Measurements from ENCODE around the gene MYCN. TPM values are rescaled to one million over a fixed set of nuclear protein-coding genes. Genes with fewer than 3 reads are reported as not detected.
"Not testable (repeated sequence)": the region's sequence is repeated elsewhere in the genome, so short reads cannot be mapped to it uniquely, and the experiment has no call there.

Gene MYCN
- total RNA-seq, 1 experiment from 2014 or later = 68.3 TPM

DNA sequence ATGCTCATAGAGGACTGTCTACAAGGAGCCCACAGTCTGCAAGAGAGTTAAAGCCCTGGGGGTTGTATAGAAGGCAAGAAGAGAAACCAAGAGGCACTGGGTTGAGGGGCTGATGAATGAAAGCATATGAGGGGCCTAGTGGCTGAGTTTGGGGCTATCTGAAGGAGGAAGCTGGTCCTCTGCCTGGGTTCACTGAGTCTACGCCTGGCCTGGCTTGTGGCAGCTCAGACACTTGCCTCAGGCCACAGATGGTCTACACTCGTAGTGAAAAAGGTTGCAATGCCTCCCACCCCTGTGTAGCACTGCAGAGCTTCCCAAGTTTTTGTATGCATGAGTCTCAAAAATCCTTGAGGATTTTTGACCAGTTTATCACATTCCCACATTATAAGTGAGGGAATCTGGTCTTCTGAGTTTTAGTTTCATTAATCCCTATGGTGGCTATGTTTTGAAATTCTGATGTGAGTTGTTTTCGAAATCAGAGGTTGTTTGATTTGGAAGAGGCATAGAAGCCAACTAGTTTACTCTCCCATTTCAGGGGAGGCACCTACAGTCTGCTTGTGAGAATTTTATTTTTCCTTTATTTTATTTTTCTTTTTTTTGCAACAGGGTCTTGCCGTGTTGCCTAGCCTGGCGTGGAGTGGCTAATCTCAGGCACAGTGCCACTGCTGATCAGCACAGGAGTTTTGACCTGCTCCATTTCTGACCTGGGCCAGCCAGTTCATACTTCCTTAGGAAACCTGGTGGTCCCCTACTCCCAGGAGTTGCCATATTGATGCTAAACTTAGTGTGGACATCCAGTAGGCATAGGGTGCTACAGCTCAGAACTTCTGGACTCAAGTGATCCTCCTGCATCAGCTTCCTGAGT, 10.0 kb downstream of the MYCN start:
- H3K36me3 Mint-ChIP-seq = peaks cover 30% of the 10 kb centered on the region
- TF ChIP-seq MYBL2 (CRISPR knock-in tag; IDR thresholded peaks at IDR 0.05) (no peak), TP53 (CRISPR knock-in tag; IDR thresholded peaks at IDR 0.05) (no peak), NR1H2 (CRISPR knock-in tag; IDR thresholded peaks at IDR 0.05) (no peak), USF2 (CRISPR knock-in tag; IDR thresholded peaks at IDR 0.05) (no peak), PRRX2 (CRISPR knock-in tag; IDR thresholded peaks at IDR 0.05) (no peak), ERG (CRISPR knock-in tag; IDR thresholded peaks at IDR 0.05) (no peak), ELF4 (CRISPR knock-in tag; IDR thresholded peaks at IDR 0.05; ENCODE audit: low read depth) (no peak), GRHL2 (CRISPR knock-in tag; IDR thresholded peaks at IDR 0.05; ENCODE audit: insufficient replicate concordance, severe bottlenecking) (no peak)
- TF ChIP-seq, protein P1, sequence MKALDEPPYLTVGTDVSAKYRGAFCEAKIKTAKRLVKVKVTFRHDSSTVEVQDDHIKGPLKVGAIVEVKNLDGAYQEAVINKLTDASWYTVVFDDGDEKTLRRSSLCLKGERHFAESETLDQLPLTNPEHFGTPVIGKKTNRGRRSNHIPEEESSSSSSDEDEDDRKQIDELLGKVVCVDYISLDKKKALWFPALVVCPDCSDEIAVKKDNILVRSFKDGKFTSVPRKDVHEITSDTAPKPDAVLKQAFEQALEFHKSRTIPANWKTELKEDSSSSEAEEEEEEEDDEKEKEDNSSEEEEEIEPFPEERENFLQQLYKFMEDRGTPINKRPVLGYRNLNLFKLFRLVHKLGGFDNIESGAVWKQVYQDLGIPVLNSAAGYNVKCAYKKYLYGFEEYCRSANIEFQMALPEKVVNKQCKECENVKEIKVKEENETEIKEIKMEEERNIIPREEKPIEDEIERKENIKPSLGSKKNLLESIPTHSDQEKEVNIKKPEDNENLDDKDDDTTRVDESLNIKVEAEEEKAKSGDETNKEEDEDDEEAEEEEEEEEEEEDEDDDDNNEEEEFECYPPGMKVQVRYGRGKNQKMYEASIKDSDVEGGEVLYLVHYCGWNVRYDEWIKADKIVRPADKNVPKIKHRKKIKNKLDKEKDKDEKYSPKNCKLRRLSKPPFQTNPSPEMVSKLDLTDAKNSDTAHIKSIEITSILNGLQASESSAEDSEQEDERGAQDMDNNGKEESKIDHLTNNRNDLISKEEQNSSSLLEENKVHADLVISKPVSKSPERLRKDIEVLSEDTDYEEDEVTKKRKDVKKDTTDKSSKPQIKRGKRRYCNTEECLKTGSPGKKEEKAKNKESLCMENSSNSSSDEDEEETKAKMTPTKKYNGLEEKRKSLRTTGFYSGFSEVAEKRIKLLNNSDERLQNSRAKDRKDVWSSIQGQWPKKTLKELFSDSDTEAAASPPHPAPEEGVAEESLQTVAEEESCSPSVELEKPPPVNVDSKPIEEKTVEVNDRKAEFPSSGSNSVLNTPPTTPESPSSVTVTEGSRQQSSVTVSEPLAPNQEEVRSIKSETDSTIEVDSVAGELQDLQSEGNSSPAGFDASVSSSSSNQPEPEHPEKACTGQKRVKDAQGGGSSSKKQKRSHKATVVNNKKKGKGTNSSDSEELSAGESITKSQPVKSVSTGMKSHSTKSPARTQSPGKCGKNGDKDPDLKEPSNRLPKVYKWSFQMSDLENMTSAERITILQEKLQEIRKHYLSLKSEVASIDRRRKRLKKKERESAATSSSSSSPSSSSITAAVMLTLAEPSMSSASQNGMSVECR (CRISPR knock-in tag; IDR thresholded peaks at IDR 0.05; ENCODE audit: borderline replicate concordance) = no peak
- TF ChIP-seq, protein P2, sequence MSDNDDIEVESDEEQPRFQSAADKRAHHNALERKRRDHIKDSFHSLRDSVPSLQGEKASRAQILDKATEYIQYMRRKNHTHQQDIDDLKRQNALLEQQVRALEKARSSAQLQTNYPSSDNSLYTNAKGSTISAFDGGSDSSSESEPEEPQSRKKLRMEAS (CRISPR knock-in tag; IDR thresholded peaks at IDR 0.05) = no peak
- TF ChIP-seq, protein P3, sequence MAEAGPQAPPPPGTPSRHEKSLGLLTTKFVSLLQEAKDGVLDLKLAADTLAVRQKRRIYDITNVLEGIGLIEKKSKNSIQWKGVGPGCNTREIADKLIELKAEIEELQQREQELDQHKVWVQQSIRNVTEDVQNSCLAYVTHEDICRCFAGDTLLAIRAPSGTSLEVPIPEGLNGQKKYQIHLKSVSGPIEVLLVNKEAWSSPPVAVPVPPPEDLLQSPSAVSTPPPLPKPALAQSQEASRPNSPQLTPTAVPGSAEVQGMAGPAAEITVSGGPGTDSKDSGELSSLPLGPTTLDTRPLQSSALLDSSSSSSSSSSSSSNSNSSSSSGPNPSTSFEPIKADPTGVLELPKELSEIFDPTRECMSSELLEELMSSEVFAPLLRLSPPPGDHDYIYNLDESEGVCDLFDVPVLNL (CRISPR knock-in tag; IDR thresholded peaks at IDR 0.05; ENCODE audit: borderline replicate concordance, low read depth) = no peak
- TF ChIP-seq, protein P4, sequence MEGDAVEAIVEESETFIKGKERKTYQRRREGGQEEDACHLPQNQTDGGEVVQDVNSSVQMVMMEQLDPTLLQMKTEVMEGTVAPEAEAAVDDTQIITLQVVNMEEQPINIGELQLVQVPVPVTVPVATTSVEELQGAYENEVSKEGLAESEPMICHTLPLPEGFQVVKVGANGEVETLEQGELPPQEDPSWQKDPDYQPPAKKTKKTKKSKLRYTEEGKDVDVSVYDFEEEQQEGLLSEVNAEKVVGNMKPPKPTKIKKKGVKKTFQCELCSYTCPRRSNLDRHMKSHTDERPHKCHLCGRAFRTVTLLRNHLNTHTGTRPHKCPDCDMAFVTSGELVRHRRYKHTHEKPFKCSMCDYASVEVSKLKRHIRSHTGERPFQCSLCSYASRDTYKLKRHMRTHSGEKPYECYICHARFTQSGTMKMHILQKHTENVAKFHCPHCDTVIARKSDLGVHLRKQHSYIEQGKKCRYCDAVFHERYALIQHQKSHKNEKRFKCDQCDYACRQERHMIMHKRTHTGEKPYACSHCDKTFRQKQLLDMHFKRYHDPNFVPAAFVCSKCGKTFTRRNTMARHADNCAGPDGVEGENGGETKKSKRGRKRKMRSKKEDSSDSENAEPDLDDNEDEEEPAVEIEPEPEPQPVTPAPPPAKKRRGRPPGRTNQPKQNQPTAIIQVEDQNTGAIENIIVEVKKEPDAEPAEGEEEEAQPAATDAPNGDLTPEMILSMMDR (IDR thresholded peaks at IDR 0.05) = no peak
- DNase-seq (ENCODE audit: low spot score) (no peak), ATAC-seq (peak; percentile 37; the same call in 1 of the 2 replicates)
- ChIA-PET CTCF (interaction anchor here (0.6 to 1.6 kb wide), 7 partner anchors 8 to 375 kb away, joined by 3 to 6 read pairs (median 3); partner anchors contain the start of gene MYCN), POLR2A (no interaction called here)
- H3K27ac Mint-ChIP-seq = no peak overlapping the region
- H3K9me3 Mint-ChIP-seq = no peaks in the 10 kb centered on the region
- H3K4me1 Mint-ChIP-seq = peaks cover 57% of the 10 kb centered on the region
- no peak overlapping the region for H3K4me3 Mint-ChIP-seq
- no peaks in the 10 kb centered on the region; the same call in 1 of the 2 replicates for H3K27me3 Mint-ChIP-seq (ENCODE audit: low read depth)

GRCh38 chr2:15951936-15952335, 11.6 kb downstream of the MYCN start:
- H3K9me3 Mint-ChIP-seq; DNase-seq (ENCODE audit: low spot score); H3K4me3 Mint-ChIP-seq; ATAC-seq; H3K27ac Mint-ChIP-seq; H3K27me3 Mint-ChIP-seq (ENCODE audit: low read depth); POLR2A ChIA-PET: not testable (repeated sequence)
- CTCF ChIA-PET = interaction anchor here (1.3 kb wide), 1 partner anchor 82 kb away, joined by 4 read pairs; no protein-coding TSS in a partner anchor
- peaks cover 14% of the 10 kb centered on the region for H3K36me3 Mint-ChIP-seq
- peaks cover 57% of the 10 kb centered on the region for H3K4me1 Mint-ChIP-seq

Data from WTC11 (cell line).